H54 (cell line): ENCODE data around the gene ADGRA3.
"Not testable (repeated sequence)": the region's sequence is repeated elsewhere in the genome, so short reads cannot be mapped to it uniquely, and the experiment has no call there.

ENCODE experiments used
- DNase-seq: peaks from one replicate; pipeline ENCODE4 v3.0.0; 2011; ENCODE audit warnings: low spot score, mixed read lengths; ENCODE audit not compliant: insufficient read length
- FAIRE-seq: peaks from 3 replicates; lab custom pipeline; 2011; peaks lifted over from hg19 to GRCh38; lab: Jason Lieb, UNC
- POLR2A ChIP-seq: IDR thresholded peaks from 2 replicates; pipeline ENCODE4 v1.6.1; 2011; ENCODE audit warnings: low read depth, mild to moderate bottlenecking, low read length

Gene ADGRA3

DNA sequence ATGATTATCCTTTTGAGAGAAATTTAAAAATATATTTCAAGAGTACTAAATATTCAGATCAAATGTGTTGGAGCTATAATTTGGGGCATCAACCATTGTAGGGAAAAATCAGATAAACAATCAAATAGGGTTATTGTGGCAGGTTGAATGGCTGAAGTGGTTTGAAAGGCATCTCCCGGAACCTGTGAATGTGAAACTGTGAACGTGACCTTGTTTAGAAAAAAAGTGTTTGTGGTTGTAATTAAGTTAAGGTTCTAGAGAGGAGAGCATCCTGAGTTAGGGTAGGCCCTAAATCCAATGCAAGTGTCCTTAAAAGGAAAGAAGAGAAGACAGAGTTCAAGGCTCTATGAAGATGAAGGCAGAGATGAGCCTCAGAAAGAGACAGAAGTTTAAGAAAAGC, 37.4 kb downstream of the ADGRA3 start:
- no peak for TF ChIP-seq POLR2A
- FAIRE-seq, result no peak
- DNase-seq, result no peak

DNA sequence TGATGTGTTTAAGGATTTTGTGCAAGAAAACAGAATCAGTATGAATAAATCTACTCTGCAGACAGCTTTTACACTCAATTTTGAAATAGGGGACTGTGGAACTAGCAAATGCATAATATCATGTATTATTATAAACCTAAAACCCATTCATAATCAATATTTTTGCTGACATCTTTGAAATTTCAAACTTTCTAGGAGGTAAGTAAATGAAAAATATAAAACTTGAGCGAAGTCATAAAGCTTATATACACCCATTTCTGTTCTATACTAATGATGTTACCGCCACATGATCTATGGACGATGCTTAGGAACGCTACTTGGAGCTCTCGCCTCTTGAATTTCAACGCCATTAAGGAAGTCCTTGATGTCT, 38.1 kb downstream of the ADGRA3 start:
- DNase-seq, result no peak
- TF ChIP-seq POLR2A, result no peak
- FAIRE-seq, result no peak

DNA sequence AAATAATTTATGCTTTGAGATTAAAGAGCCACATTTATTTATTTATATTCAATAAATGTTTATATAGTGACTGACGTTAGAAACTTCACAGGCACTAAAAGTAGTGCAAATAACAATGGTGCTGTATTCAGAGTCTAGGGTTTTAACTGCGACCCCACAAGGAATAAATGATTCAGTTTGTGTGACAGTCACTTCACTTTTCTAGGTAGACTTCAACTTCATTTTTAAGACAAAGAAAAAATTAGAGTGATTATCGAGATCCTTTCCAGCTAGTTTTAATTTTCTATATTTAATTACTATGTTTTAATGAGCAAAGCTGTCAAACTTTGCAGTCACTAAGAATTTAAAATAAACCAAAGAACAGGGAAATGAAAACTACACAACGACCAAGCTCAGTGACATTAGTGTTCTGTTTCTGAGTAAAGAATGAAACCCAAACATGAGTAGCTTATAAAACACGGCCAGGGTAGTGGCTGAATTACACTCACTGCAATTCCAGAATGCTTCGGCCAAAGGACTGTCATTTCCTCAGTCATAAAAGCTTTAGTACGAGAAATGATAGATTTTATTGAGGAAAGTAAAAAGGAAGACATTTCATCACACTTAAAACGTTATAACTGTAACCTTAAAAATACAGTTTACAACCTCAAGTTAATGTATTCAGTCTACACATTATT, 38.6 kb downstream of the ADGRA3 start:
- no peak for TF ChIP-seq POLR2A
- DNase-seq (no peak), FAIRE-seq (no peak)

DNA sequence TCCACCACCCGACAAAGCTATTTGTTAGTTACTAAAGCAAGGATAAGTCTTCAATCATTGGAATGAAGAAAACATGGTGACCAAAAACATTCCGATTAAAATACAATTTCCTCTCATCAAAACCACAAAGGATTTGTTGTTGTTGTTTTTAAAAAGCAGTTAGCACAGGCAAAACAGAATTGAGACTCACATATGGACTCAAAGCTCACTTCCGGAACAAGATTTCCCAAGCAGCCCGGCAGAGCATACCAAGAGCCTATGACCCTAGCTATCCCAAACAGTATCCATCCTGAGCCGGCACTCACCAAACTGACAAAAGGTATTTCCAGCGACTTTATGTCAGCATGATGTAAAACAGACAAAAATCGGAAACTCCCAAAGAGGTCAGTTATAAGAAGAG, 39.9 kb downstream of the ADGRA3 start:
- DNase-seq, result no peak
- no peak for FAIRE-seq
- TF ChIP-seq POLR2A, result no peak

DNA sequence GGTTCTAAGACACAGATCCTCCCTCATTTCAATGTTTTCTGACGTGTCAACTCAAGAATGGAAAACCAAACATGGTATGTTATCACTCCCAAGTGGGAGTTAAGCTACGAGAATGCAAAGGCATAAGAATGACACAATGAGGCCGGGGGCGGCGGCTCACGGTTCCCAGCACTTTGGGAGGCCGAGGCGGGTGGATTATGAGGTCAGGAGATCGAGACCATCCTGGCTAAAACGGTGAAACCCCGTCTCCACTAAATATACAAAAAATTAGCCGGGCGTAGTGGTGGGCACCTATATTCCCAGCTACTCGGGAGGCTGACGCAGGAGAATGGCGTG, 40.6 kb downstream of the ADGRA3 start:
- not testable (repeated sequence) for DNase-seq

DNA sequence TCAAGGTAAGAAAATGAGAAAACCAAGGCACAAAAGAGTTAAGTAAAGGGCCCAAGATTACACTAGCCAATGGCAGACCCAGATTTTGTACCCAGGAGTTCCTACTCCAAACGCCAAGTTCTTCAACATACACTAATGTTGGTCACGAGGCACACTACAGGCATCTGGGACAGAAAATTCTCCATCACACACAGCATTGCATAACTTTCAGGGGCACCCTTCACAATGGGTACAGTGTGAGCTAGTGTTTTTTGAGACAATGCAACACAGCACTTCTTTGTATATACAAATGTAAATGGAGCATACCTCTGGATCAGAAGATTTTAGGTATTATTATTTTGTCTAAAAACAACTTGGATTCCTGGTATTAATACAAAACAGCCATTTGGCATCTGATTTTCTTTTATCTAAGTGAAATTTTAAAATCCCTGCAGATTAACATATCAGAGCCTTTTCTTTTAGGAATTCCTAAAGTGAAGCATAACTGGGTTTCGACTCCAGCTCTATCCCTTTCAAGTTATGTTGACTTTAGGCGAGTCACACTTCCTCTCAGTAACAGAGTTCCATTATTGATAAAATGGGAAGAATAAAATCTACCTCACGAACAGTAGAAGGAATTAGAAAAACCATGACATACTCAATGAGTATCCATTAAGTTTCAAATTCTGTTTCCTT, 41.1 kb downstream of the ADGRA3 start:
- FAIRE-seq, result peak; percentile 36
- DNase-seq, result no peak
- TF ChIP-seq POLR2A, result no peak

More for the DNA sequence above, 40.6 kb downstream of the ADGRA3 start:
- FAIRE-seq, result not testable (repeated sequence)

DNA sequence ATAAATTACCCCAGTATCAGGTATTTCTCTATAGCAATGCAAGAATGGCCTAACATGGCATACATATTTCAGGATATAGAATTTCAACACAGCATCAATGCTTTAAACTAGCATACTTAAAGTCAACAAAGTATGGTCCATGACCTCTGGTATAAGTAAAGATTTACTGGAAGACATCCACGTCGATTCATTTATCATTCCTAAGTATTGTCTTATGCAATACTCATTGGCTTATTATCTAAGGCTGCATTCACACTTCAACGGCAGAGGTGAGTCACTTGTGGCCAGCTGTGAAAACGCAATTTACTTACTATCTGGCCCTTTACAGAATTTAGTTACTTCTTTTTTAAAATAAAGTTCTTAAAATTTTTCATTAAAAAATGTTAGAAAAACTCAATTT, 42.6 kb downstream of the ADGRA3 start:
- TF ChIP-seq POLR2A, result no peak
- FAIRE-seq (no peak), DNase-seq (no peak)

DNA sequence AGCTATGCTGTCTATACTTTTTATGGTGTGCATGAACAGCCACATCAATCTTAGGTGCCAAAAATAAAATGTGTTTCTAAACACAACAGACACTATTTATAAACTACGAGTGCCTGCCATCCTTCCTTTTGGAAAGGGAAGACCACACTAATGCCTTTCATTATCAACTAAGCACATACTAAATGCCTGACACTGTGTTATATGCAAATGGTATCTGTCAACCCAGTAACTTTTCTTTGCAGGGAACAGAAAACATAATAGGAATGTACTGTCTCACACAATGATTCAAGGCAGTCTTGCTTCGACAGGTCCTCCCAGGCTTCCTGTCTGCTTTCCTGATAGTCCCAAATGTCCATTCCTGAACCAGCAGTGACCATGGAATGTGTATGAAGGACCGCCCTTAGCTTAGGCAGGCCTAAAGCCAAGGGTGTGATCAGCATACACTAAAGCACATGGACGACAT, 43.8 kb downstream of the ADGRA3 start:
- DNase-seq, result no peak
- TF ChIP-seq POLR2A, result no peak
- no peak for FAIRE-seq

DNA sequence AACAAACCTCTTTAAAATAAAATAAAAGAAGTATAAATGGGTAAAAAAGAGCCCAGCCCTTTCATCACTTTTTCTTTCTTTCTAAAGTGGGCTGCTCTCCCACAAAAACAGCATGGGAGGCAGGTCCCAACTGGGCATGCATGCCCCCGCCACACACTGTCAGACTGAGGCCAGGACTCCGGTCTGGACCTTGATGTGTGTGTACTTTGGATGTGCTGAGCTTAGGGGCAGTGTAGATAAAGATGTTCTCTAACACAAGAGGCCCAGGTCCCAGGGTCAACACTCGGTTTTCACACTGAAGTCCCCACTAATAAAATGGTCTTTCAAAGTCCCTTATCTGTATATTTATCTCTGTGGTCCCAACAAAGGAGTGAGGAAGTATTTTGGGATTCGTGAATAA, 44.4 kb downstream of the ADGRA3 start:
- no peak for FAIRE-seq
- no peak for TF ChIP-seq POLR2A

DNA sequence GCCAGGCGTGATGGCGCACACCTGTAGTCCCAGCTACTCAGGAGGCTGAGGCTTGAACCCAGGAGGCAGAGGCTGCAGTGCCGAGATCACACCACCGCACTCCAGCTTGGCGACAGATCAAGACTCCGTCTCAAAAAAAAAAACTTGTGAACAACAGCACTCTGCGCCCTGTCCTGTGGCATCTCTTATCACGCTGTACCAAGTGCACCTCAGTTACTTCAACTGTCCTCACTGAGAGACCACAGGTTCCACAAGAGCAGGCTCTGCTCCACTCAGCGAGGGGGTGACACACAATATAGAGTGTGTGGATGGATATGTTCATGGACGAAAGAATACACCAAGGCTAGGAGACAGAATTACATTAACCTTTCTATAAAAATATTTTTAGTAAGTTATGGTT, 49.3 kb downstream of the ADGRA3 start:
- DNase-seq (no peak), FAIRE-seq (no peak)
- no peak for TF ChIP-seq POLR2A

More for the DNA sequence above, 44.4 kb downstream of the ADGRA3 start:
- no peak for DNase-seq

DNA sequence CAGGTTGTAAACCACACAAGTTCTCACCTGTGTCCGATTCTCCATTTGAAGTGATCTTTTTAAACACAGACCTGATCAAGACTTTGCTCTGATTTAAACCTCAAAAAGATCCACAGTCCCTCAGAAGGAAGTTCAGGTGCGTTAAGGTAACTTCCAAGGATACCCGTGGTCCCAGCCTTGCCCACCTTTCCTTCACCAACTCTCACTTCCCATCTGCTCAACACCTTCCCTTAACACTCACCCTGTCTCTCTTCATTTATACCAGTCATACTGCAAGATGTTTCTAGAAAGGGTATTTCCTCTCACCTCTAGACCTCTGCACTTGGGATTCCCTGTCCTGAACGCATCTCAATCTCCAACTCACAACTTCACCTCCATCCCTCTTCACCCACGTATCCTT, 49.9 kb downstream of the ADGRA3 start:
- DNase-seq (no peak), FAIRE-seq (no peak)
- TF ChIP-seq POLR2A, result no peak

DNA sequence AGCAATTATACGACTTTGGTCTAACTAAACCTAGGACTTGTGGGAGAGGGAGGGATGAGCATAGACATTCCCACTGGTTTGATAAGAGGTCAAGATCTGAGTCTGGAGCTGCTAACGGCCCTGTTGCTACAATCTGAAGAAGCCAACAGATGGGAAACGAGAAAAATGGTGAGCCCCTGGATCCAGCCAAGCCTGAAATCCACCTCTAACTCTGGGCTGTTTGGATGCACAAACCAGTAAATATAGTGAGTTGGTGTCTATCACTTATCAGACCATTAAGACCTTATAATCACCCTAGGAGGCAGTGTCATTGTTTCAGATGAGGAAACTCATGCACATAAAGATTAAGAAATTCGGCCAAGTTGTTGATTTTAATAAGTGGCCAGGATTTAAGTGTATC, 50.5 kb downstream of the ADGRA3 start:
- FAIRE-seq (no peak), DNase-seq (no peak)
- no peak for TF ChIP-seq POLR2A

DNA sequence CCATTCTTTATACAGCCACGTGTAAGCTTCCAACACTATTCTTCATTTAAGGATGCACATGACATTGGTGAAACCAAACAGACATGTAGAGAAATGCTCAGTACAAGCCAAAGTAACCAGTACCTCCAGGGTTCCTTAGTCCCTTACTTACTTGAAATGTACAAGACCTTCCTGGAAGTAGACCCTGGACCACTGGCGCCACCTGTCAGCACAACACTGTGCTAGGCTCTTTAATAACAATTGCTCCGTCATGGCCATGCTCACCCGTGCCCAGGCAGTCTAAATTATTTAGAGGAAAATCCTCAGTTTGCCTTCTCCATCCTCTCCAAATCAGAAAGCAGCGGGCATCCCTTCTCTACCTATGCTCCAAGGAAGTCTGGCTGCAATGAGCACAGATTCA, 52.7 kb downstream of the ADGRA3 start:
- TF ChIP-seq POLR2A, result no peak
- DNase-seq (no peak), FAIRE-seq (no peak)

DNA sequence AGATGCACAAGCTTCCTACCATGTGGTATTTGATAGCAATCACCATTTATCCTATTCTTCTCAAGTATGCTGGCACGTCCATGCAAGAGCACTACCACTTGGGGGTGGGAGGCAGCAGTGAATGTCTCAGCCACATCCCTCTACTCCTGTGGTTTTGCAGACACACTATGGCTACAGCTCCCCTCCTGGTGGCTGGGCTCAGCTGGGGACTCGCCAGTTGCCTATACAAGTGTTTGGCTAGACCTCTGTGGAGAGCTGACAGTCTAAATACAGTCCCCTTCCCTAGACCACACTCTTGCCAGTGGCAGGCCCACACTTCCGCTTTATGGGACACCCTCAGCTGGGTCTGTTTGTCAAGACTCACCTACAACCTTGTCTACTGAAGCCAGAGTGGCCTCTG, 53.2 kb downstream of the ADGRA3 start:
- TF ChIP-seq POLR2A, result no peak
- FAIRE-seq (no peak), DNase-seq (no peak)

DNA sequence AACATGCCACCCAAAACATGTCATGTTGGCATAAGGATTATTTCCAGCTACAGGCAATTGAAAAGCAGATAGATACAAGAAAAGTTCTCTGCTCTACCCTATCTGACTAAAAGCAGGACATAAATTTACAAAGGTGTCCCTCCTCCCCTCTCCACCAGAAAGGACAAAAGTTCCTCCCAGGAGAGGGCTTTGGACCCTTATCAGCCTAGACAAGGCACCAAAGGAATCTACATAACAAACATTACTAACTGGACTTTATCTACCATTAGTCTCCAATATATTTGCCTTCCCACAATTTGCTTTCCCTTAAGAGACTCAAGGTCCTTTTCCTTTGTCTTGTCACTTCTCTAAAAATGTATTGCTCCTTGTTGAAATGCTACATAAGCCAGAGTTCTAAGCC, 55.6 kb downstream of the ADGRA3 start:
- no peak for TF ChIP-seq POLR2A
- FAIRE-seq, result no peak
- no peak for DNase-seq
